Stimulated activated CD8-positive, alpha-beta memory T cell treated with anti-CD3 and anti-CD28 coated beads, Interleukin-2, amount 100 ng/mL, for 48 hours (primary cell): ENCODE data around the gene VSTM2B.
A peak's percentile ranks its signal among the peaks of the same experiment; 100 is the strongest.
"Not testable (repeated sequence)": the region's sequence is repeated elsewhere in the genome, so short reads cannot be mapped to it uniquely, and the experiment has no call there.

Experiments
- DNase-seq, 2 donors: peaks; one replicate each; pipeline ENCODE4 v3.0.0-alpha.2; 2020; ENCODE audit warnings: low read depth in 2 of 2

The VSTM2B gene

DNA sequence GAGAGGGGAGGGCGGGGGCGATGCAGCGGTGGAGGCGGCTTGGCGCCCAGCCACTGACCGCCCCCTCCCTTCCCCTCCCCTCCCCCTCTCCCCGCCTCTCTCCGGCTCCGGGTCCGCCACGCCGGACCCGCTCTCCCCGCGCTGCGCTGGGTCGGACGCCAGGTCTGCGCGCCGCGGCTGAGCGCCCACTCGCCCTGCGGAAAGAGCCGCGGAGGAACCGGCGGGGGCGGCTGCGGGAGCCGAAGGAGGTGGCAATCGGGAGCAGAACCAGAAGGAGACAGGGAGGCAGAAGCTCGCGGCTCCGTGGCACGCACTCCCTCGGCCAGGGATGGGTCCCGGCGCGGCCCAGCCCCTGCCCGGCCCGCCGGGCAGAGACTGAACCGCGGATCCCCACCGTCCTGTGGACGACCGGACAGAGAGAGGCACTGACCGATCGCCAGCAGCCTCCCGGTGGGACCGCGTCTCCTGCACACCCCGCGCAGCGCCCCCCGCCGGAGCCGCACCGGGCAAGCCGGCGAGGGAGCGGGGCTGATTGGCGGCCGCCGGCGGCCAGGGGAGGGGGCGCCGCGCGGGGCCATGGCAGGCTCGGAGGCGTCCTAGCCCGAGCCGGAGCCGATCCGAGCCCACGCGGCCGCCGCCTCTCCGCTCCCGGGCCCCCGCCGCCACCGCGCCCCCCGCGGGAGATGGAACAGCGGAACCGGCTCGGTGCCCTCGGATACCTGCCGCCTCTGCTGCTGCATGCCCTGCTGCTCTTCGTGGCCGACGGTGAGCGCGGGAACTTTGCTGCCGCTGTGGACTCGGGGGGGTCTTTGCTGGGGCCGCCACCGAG is at the start of gene VSTM2B:
Gene VSTM2B, plus strand, starts transcription at position 94 of the 829 bp plus-strand sequence. Its CDS starts 590 bp downstream, at position 684.
- no peak for DNase-seq

DNA sequence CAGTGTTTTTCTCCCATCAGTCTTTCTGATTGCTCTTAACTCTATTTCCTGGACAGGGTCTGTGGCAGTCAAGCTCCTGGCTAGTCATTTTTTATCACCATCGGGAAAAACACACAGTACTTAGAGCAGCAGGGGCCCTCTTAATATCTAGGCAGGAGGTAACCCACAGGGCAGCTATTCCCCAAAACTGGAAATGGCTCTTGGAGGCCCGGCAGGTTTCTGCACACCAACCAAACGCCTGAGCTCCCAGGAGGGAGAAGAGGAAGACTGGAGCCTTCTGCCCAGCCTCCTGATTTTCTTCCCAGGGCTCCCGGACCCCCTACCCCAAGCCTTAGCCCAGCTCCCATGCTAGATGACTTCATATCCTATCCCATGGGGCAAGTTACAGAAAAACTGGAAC is 49.3 kb upstream of the VSTM2B start:
- no peak for DNase-seq

DNA sequence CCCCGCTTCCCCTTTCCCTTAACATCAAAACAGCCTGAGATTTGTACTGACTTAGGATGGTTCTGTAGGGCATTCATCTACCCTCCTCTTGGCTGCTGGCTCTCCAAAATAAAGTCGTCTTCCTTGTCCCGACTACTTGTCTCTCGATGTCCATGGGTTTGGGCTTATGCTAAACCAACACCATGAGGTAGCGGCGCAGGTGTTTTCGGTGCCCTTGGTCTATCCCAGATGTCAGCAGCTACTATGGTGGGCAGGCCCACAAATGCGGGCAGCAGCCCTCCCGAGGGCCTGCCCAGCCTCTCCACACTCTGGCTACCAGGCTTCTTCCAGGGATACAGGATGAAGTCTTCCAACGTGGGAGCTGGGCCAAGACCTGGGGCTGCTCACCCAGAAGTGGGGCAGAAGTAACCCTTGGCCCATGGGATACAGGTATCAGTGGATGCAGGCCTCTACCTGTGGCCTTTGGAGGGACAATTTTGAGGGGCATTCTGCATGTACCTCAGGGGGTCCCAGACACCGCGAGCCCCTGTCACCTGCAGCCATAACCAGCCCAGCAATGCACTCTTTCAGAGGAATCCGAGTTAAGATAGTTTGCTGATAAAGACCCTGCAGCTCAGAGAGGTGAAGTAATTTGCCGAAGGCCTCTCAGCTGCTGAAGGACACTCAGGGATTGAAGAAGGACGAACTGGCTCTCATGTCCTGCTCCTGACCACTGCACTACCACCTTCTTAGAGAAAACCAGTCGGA is 47.8 kb upstream of the VSTM2B start:
- DNase-seq = no peak

DNA sequence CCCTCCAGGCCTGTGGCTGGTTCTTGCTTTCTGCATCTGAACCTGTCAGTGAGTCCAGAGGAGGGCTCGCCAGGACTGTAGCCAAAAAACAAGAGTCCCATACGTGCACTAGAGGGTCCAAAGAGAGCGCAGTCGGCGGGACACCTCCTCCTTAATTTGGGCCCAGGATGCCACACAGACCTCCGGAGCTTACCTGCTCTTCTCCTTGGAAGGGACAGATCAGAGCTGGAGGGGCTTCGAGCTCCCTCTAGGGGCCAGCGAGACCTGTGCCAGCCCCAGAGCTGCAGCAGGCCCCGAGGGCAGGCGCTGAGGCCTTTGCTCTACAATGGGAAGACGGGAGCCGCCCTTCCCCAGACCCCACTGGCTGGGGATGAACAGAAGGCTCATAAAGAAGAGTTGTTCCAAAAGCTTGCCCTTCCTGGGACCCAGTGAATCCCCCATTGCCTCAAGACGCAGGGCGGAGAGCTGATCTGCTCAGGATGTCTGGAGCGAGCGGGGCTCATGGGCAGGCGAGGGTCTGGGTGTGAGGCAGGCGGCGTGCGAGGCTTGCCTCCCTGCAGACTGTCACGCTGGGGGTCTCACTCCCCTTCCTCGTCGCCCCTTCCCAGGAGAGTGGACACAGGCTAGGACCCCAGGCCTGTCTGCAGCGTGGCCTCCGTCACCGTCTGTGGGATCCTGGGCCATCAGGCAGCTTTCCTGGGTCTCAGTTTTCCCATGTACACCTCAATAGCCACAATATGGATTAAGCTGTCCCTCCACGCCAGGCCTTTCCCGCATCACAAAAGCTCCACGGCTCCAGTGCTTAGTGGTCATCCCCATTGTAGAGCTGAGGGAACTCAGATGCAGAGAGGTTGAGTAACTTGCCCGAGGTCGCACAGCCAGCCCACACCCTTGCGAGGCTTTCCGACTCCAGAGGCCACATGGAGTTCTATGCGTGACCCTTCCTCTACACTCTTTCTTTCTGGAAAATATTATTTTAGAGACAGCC is 46.9 kb upstream of the VSTM2B start:
- peak in 1 of 2 donors; percentile 6 for DNase-seq

DNA sequence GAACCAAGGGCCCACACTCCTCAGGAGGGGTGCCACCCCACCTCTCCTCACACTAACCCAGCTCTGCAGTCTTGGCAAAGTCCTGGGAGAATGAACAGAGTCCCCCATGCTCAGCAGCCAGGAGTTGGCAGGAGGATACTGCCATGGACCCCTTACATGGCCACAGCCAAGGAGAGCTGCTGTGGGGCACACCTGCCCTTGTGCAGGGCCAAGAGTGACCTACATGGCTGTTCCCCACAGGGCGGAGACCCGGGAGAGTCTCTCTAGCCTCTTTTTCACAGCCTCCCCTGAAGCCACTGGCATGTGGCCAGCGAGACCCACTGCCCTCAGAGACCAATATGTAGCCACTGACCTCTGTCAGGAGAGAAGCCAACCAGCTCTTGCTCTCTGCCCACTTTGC is 45.9 kb upstream of the VSTM2B start:
- no peak for DNase-seq

DNA sequence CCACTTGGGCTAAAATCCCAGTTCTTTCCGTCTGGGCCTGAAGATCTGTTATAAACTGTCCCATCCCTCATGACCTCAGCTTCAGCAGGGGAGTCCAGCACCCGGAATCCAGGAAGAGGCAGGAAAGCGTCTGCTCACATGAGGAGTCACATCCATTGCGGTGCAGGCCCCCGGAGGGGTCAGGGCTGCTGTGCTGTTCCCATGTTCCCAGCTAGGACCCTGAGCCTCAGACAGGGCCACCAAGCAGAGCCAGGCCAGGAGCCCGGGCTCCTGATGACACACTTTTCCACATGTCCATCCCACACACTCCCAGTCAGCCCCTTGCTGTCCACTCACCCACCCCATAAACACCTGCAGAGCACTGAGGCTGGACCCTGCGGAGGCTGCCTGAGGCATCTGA is 45.3 kb upstream of the VSTM2B start:
- no peak for DNase-seq

DNA sequence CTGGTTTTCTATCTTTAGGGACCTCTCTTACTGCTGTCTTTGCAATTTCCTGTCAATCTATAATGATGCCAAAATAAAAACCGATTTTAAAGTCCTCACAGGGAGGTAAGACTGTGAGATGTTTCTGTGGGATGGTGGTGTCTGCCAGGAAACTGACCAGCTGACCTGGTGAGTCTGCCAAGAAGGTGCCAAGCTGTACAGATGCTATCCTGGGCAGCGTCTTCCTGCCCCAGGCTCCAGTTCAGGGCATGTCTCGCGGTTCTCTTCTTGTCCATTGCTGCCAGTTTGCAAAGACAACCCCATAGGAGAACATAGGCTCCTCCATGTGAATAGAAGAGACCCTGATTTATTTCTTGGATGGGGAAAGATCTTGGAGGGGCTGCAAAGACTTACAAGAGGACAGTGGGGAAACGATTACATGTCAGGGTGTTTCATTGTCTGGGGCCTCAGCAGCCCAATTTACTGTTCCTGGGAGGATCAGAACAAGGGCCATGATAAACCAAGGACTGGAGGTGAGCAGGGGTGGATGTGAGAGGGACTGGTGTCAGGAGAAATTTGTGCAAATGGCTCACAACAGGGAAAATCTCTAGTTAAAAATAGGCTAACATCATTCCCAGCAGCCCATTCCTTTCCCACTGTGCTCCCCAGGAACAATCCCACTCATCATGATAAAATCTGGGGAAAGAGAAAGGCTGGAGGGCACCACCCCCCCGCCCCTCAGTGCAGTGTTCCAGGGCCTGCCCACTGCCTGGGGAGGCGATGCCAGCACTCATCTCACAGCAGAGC is 42.7 kb upstream of the VSTM2B start:
- no peak for DNase-seq

DNA sequence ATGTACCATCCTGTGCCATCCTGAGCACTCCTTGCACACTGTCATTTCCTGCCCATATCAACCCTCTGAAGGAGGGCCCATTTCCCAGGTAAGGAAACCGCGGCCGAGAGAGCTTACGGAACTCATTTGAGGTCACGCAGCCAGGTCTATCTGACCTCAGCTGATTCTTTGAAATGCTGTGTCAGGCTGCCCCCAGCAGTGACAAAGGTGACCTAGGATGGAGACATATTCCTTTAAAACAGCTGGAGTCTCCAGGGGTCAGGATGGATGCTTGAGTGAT is 42.2 kb upstream of the VSTM2B start:
- no peak for DNase-seq

DNA sequence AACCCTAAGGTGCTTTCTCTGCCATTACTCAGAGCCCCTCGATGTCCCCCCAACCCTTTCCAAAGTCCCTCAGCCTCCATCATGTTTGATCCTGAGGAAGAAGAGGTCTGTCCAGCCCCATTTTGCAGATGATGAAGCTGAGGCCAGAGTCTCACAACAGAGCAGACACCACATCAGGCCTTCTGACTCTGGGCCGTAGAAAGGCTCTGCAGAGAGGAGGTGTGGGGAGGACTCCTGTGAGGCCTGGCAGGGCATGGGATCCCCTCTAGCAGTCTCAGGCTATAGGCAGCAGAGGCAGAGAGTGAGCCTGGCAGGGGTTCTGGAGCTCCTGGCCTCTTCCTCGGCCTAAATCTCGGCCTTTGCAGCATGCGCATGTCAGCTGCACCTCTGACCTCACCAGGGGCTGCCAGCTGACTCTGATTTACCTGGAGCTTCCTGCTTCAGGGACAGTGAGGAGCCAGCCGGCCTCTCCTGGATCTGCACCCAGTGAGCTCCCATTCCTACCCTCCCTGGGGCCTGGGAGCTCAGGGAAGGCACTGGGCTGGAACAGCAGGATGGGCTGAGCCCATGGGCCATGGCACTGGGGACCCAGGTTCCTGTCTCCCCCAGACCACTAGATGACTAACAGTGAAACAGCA is 41.7 kb upstream of the VSTM2B start:
- DNase-seq = no peak

DNA sequence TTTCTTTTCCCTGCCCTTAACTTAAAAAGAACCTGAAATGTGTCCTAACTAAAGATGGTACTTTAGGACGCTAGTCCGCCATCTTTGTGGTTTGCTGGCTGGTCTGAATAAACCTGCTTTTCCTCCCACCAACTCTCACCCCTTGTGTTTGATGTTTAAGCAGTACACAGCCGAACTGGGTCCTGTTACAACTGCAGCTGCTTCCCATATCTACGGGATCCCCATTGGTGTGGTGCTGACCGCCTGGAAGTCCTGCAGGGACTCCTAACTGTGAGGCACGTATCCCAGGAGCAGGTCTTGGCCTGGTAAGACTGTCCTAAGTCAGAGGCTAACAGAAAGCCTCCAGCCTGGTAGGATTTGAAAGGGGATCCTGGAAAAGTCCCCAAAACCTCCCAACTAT is 40.9 kb upstream of the VSTM2B start:
- no peak for DNase-seq

DNA sequence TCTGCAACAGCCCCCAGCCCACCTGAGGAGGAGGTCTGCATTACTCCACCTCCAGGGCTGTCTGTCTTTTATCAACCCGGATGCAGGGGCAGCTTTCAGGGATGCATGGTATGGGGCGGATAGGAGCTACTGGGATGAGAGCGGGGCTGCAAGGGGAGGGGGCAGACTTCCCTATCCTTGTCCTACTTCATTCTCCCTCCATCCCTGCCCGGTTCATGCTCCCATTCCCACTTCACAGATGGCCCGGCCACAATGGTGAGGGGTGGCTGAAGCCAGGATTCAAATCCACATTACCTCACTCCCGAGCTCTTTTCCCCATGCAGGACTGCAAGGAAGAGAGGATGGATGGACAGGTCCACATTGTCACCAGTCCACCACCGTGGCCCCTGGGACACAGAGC is 40.5 kb upstream of the VSTM2B start:
- DNase-seq = no peak

DNA sequence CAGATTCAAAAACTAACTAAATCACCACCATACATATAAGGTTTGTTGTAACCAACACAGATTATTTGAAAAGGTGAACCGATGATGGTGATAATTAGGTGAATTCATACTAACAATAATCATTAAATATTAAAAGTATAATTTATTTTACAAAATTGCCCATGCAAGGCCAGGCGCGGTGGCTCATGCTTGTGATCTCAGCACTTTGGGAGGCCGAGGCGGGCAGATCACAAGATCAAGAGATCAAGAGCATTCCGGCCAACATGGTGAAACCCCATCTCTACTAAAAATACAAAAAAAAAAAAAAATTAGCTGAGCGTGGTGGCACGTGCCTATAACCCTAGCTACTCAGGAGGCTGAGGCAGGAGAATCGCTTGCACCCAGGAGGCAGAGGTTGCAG is 38.8 kb upstream of the VSTM2B start:
- not testable (repeated sequence) for DNase-seq

DNA sequence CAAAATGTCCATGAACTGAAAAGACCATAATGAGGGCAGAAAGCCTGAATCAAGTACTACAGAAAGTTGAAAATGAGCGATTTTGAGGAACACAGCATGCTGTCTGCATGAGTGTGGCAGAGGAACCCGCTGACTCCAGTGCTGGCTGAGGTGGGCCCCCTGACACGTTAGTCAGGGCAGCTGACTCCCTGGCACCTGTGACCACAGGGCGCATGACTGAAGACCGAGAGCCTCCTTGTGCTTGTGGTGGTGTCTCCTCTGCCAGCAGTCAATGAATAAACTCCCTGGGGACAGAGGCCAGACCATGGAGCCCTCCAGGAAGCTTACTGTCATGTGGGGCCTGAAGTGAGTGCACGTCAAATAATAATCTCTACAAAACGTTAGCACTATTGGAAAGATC is 38.4 kb upstream of the VSTM2B start:
- no peak for DNase-seq

DNA sequence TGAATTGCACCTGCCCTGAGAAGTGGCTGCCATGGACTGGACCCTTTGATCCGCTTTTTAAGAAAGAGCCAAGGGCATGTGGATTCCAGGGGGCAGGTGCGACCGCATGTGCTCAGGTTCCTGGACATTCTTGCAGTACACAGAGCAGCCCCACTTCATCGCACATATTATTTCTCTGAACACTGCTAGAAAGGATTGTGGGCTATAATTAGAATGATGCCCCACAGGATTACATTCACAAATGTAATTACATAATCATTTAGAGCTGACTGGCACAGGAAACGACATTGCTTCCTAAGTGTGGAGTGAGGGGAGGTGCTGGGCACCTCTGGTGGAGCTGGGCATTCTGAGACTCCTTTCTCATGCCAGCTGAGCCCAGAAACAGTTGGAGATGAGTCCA is 37.5 kb upstream of the VSTM2B start:
- DNase-seq = no peak

DNA sequence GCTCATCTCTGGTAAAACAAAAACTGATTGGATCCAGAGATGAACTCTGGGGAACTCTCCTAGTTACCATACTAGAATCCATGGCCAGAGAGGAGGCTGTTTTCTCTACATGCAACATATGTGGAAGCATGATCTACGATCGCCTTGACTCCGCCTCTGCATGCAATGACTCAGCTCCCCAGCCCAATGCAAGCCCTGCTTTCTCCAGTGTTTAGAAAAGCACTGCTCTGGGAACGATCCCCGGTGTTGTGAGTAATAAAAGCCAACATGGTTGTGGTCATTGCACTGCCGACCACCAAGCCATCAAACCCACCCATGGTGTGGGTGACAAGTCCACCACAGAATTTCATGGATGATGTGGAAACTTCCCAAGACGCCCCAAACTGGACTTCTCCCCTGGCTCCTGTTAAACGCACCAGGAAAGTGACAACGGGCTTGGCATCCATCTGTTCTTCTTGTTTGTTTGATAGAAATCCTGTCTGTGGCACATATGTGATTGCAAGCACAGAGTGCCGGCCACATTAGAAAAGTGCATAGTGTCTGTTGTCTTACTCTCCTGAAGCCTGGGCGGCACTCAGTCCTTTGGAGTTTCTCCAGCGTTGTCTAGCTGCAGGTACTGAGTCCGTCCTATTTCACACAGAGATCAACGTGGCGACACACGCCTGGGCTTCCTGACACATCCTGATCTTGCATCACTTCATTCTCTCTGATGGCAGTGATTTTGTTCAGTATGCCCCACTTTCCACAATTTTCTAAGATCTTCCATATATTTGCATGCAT is 36.4 kb upstream of the VSTM2B start:
- no peak for DNase-seq

DNA sequence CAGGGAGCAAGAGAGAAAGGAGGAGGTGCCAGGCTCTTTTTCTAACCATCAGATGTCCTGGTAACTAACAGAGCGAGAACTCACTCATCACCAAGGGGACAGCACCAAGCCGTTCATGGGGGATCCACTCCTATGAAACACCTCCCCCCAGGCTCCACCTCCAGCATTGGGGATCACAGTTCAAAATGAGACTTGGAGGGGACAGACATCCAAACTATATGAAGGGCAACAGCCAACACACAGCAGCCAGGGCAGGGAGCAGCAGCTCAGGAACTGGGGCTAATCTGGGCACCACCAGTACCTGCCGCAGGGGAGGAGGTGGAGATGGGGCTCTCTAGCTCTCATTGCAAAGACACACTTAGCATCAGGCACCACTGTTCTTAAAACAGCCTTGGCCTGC is 34.3 kb upstream of the VSTM2B start:
- DNase-seq = no peak

DNA sequence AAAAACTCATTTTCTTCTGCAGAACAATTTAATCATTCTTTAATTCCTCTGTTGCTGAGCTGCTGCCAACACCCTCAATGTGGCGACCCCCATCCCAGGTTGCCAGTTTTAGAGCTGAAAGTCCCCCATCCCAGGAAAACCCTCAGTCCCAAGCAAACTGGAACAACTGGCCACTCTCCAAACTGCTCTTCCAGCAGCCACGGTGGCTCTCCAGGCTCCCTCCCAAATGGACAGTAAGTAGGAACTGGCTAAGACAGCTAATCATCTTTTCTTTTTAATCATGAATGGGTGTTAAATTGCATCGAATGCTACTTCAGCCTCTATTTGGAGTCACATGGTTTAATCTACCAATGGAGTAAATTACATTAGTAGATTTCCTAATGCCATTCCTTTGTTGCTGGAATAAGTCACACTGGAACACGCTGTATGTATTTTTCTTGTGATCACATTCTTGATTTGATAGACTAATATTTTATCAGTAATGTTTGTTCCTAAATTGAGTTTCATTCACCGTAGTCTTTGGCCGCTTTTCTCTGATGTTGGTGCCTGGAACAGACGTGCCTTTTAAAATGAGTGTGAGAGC is 33.7 kb upstream of the VSTM2B start:
- no peak for DNase-seq

DNA sequence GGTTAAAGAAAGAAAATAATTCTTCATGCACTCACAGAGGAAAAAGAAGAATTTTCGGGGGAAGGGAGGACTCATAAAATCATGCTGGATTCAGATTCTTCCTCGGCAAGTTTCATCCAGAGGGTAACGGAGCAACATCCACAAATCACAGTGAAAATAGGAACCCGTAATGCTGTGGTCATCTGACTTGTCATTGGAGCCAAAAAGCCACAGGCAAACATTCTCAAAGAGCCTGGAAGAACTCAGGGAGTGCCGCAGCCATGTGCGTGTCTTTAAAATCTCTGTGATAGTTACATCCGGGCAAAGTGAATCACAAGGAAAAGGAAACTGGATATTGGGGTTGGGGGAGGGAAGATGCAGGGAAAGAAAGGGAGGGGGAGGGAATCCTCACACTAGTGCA is 33.0 kb upstream of the VSTM2B start:
- DNase-seq = no peak

DNA sequence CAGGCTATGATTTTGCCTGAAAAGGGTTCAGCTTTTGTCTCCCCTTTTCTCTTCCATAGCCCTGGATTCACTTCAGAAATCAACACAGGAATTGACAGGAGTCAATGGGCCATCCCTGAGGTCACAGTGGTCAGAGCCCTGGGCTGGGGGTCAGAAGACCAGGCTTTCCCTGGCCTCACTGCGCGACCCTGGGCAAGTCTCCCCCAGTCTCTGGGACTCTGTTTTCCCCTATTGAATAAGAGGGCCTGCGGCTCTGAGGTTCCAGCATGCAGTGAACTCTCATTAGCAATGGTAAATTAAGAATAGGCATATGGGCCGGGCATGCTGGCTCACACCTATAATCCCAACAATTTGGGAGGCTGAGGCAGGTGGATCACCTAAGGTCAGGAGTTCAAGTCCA is 30.7 kb upstream of the VSTM2B start:
- no peak for DNase-seq

DNA sequence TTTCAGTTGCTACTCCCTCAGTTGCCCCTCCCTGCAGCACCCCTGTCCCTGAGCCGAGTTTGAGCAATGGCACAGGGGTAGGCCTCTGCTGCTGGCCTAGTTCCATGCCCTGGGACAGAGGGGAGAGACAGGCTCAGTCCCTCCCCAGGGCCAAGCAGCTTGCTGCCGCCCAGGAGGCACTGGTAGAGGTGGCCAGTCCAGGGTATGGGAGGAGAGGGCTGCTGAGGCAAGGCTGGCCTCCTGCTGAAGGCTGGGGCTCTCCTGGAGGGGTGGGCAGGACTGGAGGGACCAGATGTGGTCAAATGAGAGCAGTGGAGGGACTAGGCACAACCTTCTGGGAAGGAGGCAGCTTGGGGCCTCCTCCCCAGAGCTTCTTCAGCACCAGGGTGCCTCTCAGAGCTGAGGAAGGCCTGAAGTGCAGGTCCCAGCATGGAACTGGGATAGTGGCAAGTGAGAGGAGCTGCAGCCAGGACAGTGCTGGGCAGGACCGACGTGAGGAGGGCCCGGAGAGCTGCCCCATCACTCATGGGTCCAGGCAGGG is 29.8 kb upstream of the VSTM2B start:
- no peak for DNase-seq
